IMR-90 (cell line): ENCODE measurements around the gene STK35.

ENCODE experiments used
- BHLHE40 ChIP-seq: fragments of 150-350 bp; IDR thresholded peaks from 2 replicates; pipeline ENCODE4 v1.6.1; 2016; ENCODE audit warnings: mild to moderate bottlenecking, low read depth, low read length
- CEBPB ChIP-seq: IDR thresholded peaks from 2 replicates; pipeline ENCODE4 v1.6.1; 2012; ENCODE audit warnings: low read depth, low read length, improper control_type of control experiment
- CTCF ChIP-seq: conservative IDR thresholded peaks from 2 replicates; pipeline ENCODE4 v1.5.1; 2012; ENCODE audit warnings: mild to moderate bottlenecking, low read depth, low read length, improper control_type of control experiment
- MAFK ChIP-seq: IDR thresholded peaks from 2 replicates; pipeline ENCODE4 v1.6.1; 2012; ENCODE audit warnings: low read depth, low read length, improper control_type of control experiment
- MXI1 ChIP-seq: IDR thresholded peaks from 2 replicates; pipeline ENCODE4 v1.6.1; 2012; ENCODE audit warnings: low read depth, mild to moderate bottlenecking, low read length, moderate library complexity, borderline replicate concordance
- NFE2L2 ChIP-seq: fragments of 150-350 bp; IDR thresholded peaks from 2 replicates; pipeline ENCODE4 v1.6.1; 2016; ENCODE audit warnings: low read depth, mild to moderate bottlenecking, low read length
- POLR2A ChIP-seq: IDR thresholded peaks from 2 replicates; pipeline ENCODE4 v1.6.1; 2012; ENCODE audit warnings: mild to moderate bottlenecking, low read depth, low read length
- RAD21 ChIP-seq: IDR thresholded peaks from 2 replicates; pipeline ENCODE4 v1.6.1; 2012; ENCODE audit warnings: low read length, improper control_type of control experiment
- RFX5 ChIP-seq: IDR thresholded peaks from 2 replicates; pipeline ENCODE4 v1.8.0; 2012; ENCODE audit warnings: low read depth, mild to moderate bottlenecking, low read length, moderate library complexity
- SMC3 ChIP-seq: fragments of 150-350 bp; IDR thresholded peaks from 2 replicates; pipeline ENCODE4 v1.6.1; 2016; ENCODE audit warnings: low read depth, mild to moderate bottlenecking, antibody characterized with exemption, low read length, moderate library complexity
- USF2 ChIP-seq: fragments of 150-350 bp; IDR thresholded peaks from 2 replicates; pipeline ENCODE4 v1.6.1; 2017; ENCODE audit warnings: mild to moderate bottlenecking, antibody characterized with exemption, low read length, low read depth

DNA sequence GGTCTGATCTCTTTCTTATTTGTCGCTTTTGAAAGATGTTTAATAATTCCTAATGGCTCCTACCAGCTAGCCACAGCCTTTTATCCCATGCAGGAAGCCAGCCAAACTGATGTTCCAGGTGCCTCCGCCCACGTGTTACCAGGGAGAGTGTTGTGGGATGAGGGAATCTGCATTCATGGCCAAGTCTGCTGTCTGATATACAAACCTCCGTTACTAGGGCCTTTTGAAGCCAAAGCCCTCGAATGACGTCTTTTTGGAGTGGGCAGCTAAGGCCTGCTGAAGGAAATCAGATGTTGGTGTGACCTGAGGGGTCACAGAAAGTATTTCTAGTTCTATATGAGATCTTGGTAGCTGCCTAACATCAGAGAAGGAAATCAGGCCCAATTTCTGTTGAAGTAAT, 21.3 kb downstream of the STK35 start:
- TF ChIP-seq CTCF: no peak
- no peak for TF ChIP-seq POLR2A
- no peak for TF ChIP-seq MAFK
- TF ChIP-seq MXI1: no peak
- TF ChIP-seq CEBPB: no peak
- peak; percentile 42; the same call in 1 of the 2 replicates for TF ChIP-seq USF2
- TF ChIP-seq RAD21: no peak
- 0 out of 2 replicates have a peak, but pooled peaks have one; percentile 14 for TF ChIP-seq BHLHE40
- no peak for TF ChIP-seq NFE2L2
- peak; percentile 6; the same call in 1 of the 2 replicates for TF ChIP-seq RFX5
- TF ChIP-seq SMC3: no peak
